ENCODE results near the gene PLK1.

The PLK1 gene

DNA sequence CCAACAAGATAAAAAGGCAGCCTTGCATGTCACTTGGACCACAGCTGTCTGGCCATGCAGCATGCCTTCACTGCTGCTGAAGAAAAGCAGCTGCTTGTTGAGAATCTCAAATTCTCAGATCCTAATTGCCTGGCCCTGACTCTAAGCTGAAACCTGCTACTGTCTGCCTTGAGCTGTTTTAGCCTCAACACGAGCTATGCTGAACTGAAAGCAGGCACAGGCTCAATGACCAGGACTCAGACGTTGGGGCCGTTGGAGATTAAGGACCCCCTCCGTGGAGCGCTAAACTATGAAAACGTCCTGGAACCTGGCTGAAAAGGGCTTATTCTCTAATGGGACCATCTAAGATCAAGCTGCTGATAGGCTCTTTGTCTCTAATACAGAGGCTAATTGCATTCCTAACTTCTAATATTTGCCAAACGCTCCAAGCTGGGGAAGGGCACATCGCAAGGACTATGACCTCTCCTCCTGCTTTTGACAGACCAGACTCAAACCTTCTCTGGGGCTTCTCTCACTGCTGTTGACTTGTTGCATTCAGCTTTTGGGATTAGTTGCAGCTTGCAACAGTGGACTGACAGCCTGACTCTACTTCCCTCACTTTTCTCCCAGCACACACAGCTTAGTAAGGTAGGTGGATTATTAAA, 4.6 kb upstream of the PLK1 start:
- peak; percentile 72 for DNase-seq
- H3K36me3 ChIP-seq, result peaks cover 41% of the 10 kb centered on the region
- H3K27ac ChIP-seq, result peak overlapping the region; percentile 87
- no peaks in the 10 kb centered on the region for H3K9me3 ChIP-seq (ENCODE audit: severe bottlenecking)
- H3K4me3 ChIP-seq (ENCODE audit: low read depth, low read length), result peak overlapping the region; percentile 28
- no peaks in the 10 kb centered on the region for H3K27me3 ChIP-seq (ENCODE audit: insufficient read depth, low read depth, severe bottlenecking)
- TF ChIP-seq, protein P1, sequence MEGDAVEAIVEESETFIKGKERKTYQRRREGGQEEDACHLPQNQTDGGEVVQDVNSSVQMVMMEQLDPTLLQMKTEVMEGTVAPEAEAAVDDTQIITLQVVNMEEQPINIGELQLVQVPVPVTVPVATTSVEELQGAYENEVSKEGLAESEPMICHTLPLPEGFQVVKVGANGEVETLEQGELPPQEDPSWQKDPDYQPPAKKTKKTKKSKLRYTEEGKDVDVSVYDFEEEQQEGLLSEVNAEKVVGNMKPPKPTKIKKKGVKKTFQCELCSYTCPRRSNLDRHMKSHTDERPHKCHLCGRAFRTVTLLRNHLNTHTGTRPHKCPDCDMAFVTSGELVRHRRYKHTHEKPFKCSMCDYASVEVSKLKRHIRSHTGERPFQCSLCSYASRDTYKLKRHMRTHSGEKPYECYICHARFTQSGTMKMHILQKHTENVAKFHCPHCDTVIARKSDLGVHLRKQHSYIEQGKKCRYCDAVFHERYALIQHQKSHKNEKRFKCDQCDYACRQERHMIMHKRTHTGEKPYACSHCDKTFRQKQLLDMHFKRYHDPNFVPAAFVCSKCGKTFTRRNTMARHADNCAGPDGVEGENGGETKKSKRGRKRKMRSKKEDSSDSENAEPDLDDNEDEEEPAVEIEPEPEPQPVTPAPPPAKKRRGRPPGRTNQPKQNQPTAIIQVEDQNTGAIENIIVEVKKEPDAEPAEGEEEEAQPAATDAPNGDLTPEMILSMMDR (IDR thresholded peaks at IDR 0.05; ENCODE audit: low read depth, low read length), result no peak

DNA sequence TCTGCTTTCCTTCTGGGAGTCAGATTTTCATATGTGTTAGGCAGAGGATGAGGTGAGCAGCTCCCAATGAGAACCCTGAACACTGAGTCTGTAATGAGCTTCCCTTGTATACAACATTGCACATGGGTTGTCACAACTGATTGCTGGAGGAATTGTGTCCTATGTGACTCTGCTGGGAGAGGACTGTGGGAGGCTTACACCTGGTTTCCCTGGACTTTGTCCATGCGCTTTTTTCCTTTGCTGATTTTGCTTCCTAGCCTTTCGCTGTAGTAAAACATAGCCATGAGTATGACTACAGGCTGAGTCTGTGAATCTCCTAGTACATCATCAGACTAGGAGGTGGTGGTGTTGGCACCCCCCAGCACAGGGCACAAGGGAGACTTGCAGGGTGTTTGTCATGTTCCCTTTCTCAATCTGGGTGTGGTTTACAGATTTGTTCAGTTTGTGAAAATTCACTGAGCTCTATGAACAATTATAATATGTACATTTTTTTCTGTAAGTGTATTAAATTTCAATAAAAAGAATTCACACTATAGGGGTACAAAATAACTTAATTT, 1.7 kb upstream of the PLK1 start:
- H3K36me3 ChIP-seq, result peaks cover 39% of the 10 kb centered on the region
- no peaks in the 10 kb centered on the region for H3K27me3 ChIP-seq (ENCODE audit: insufficient read depth, low read depth, severe bottlenecking)
- peak overlapping the region; percentile 87 for H3K27ac ChIP-seq
- DNase-seq, result no peak
- H3K4me3 ChIP-seq (ENCODE audit: low read depth, low read length), result no peak overlapping the region
- TF ChIP-seq, protein P1 (IDR thresholded peaks at IDR 0.05; ENCODE audit: low read depth, low read length), result no peak
- H3K9me3 ChIP-seq (ENCODE audit: severe bottlenecking), result no peaks in the 10 kb centered on the region

DNA sequence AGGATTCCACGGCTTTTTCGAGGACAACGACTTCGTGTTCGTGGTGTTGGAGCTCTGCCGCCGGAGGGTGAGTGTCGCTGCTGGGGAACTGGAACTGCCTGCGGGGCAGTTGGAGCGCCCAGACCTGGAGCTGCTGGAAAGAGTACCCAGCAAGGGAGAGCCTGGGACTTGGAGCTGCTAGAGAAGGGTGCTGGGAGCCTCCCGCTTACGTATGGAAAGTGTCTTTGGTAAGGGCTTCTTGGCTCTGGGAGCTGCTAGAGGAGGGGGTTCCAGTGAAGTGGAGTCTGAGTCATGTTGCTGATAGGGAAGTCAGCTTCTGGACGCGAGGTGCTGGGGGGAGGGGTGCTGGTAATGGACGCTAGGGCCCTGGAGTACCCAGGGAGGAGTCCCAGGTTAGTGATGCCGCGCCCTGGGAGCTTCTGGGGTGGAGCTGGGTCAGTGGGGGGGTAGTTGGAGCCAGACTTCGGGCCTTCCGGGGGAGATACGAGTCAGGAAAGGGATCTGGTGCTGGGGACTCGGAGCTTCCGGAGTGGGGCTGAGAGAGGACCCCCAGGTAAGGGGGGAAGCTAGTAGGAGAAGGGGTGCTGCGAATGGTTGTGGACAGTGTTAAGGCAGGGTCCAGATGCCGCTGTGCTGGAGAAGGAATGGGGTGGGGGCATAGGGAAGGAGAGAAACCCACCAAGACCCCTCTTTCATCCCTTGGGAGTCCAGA, 741 bp downstream of the PLK1 start:
- peaks cover 51% of the 10 kb centered on the region for H3K36me3 ChIP-seq
- DNase-seq, result peak; percentile 58
- peak overlapping the region; percentile 97 for H3K4me3 ChIP-seq (ENCODE audit: low read depth, low read length)
- H3K27me3 ChIP-seq (ENCODE audit: insufficient read depth, low read depth, severe bottlenecking), result no peaks in the 10 kb centered on the region
- H3K9me3 ChIP-seq (ENCODE audit: severe bottlenecking), result no peaks in the 10 kb centered on the region
- TF ChIP-seq, protein P1 (IDR thresholded peaks at IDR 0.05; ENCODE audit: low read depth, low read length), result no peak
- peak overlapping the region; percentile 87 for H3K27ac ChIP-seq

DNA sequence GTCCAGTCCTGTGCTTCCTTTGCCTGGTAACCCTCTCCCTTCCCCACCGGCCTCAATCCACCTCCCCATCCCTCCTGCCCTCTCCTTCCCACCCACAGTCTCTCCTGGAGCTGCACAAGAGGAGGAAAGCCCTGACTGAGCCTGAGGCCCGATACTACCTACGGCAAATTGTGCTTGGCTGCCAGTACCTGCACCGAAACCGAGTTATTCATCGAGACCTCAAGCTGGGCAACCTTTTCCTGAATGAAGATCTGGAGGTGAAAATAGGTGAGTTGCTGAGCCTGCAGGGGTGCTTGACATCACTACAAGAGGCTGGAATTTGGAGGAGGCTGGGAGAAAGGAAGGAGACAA, 1.3 kb downstream of the PLK1 start:
- H3K27ac ChIP-seq, result peak overlapping the region; percentile 87
- peak overlapping the region; percentile 97 for H3K4me3 ChIP-seq (ENCODE audit: low read depth, low read length)
- peaks cover 54% of the 10 kb centered on the region for H3K36me3 ChIP-seq
- DNase-seq, result no peak
- H3K9me3 ChIP-seq (ENCODE audit: severe bottlenecking), result no peaks in the 10 kb centered on the region
- H3K27me3 ChIP-seq (ENCODE audit: insufficient read depth, low read depth, severe bottlenecking), result no peaks in the 10 kb centered on the region
- TF ChIP-seq, protein P1 (IDR thresholded peaks at IDR 0.05; ENCODE audit: low read depth, low read length), result no peak

DNA sequence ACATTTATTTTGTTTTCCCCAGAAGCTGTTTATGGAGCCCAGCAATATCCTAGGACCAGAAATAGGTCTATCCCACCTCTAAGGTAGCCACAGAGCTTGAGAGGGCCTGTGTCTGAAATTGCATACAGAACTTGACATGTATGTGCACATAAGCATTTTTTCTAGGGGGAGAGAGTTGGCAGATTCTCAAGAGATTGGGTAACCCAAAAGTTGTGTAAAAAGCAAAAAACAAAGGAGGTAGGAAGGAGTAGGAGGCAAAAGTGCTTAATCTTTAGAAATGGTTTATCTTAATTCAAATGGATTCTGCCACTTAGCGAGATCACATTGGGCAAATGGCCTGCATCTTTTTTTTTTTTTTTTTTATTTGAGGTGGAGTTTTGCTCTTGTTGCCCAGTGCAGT, 3.5 kb downstream of the PLK1 start:
- no peaks in the 10 kb centered on the region for H3K27me3 ChIP-seq (ENCODE audit: insufficient read depth, low read depth, severe bottlenecking)
- TF ChIP-seq, protein P1 (IDR thresholded peaks at IDR 0.05; ENCODE audit: low read depth, low read length), result no peak
- no peak overlapping the region for H3K4me3 ChIP-seq (ENCODE audit: low read depth, low read length)
- H3K9me3 ChIP-seq (ENCODE audit: severe bottlenecking), result no peaks in the 10 kb centered on the region
- peaks cover 71% of the 10 kb centered on the region for H3K36me3 ChIP-seq
- no peak overlapping the region for H3K27ac ChIP-seq
- DNase-seq, result no peak

Measured in WERI-Rb-1 (cell line).